ENCODE data around the gene CFAP46.

DNA sequence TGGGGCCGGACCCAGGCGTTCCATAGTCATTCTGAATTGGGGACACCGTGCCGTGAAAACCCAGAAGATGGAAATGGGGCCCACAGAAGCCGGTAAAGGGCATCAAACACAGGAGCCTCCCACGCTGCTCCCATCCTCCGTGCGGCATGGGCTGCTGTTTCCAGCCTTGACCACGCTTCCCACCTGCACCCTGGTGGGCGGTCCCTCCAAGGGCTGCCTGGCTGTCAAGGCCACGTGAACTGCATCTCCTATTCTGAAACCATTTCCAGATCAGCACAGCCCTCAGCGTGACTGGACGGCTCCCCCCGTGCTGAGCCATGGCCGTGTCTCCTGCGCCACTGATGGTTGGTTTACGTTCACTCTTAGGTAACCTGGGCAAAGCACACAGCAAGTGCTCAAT lies 14.1 kb downstream of the CFAP46 start:
- TF ChIP-seq EZH2 (IDR thresholded peaks at IDR 0.05; ENCODE audit: borderline replicate concordance) (no peak), EZH2phosphoT487 (IDR thresholded peaks at IDR 0.05; ENCODE audit: low read depth, severe bottlenecking, unreplicated experiment) (no peak)
- TF ChIP-seq, protein P1, sequence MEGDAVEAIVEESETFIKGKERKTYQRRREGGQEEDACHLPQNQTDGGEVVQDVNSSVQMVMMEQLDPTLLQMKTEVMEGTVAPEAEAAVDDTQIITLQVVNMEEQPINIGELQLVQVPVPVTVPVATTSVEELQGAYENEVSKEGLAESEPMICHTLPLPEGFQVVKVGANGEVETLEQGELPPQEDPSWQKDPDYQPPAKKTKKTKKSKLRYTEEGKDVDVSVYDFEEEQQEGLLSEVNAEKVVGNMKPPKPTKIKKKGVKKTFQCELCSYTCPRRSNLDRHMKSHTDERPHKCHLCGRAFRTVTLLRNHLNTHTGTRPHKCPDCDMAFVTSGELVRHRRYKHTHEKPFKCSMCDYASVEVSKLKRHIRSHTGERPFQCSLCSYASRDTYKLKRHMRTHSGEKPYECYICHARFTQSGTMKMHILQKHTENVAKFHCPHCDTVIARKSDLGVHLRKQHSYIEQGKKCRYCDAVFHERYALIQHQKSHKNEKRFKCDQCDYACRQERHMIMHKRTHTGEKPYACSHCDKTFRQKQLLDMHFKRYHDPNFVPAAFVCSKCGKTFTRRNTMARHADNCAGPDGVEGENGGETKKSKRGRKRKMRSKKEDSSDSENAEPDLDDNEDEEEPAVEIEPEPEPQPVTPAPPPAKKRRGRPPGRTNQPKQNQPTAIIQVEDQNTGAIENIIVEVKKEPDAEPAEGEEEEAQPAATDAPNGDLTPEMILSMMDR (IDR thresholded peaks at IDR 0.05; ENCODE audit: poor library complexity) = no peak

All from hepatocyte (in vitro differentiated cells).